PC-9 (cell line): ENCODE measurements around the gene RAB1B.

Experiments
- CTCF ChIP-seq: fragments of 200-600 bp; sonication (generic); conservative IDR thresholded peaks from 2 replicates; pipeline ENCODE4 v1.6.1; 2017; ENCODE audit warnings: mixed run types, antibody characterized with exemption, mild to moderate bottlenecking, moderate library complexity
- EZH2 ChIP-seq: fragments of 200-600 bp; sonication (generic); IDR thresholded peaks from 2 replicates; pipeline ENCODE4 v1.8.0; 2017; ENCODE audit warnings: antibody characterized with exemption, low read depth

GRCh38 chr11:66263785-66264184 lies 4.7 kb upstream of the RAB1B start:
- TF ChIP-seq CTCF: no peak
- TF ChIP-seq EZH2: no peak
